IMR-90 (cell line): ENCODE measurements around the gene PF4V1. TPM values are rescaled to one million over a fixed set of nuclear protein-coding genes. Genes with fewer than 3 reads are reported as not detected.

Experiments used
- ATAC-seq: fragments of 200-7000 bp; cut with Tn5 transposase; 2 replicates; pipeline ENCODE4 v1.9.1; 2020; ENCODE audit warnings: low read depth, mild to moderate bottlenecking, moderate library complexity
- BruUV-seq: library from RNA; stranded (reverse); fragments of 400-500 nt; replicated peaks from 2 replicates; lab custom pipeline; 2021; lab: Mats Ljungman, UMichigan
- CTCF ChIA-PET: fragments of 300-600 bp; formaldehyde crosslinking; extraction: SDS; loops from one replicate; lab custom pipeline; 2021; ENCODE audit warnings: antibody characterized with exemption; lab: Yijun Ruan, JAX
- POLR2A ChIA-PET: fragments of 300-600 bp; sonication (Branson Sonifier 250); formaldehyde crosslinking; loops from one replicate; lab custom pipeline; 2022; ENCODE audit warnings: antibody characterized with exemption; ENCODE audit not compliant: unreplicated experiment; lab: Charles Lee
- DNase-seq: peaks from one replicate; pipeline ENCODE4 v3.0.0; 2013
- H2AFZ ChIP-seq: replicated peaks from 2 replicates; pipeline ENCODE3; 2013; ENCODE audit warnings: low read length, mild to moderate bottlenecking; ENCODE audit not compliant: poor library complexity
- H2AK5ac ChIP-seq: 2 replicates; pipeline ENCODE4 v1.6.1; 2013; ENCODE audit warnings: low read depth, low read length, inconsistent platforms
- H2AK9ac ChIP-seq: replicated peaks from 2 replicates; pipeline ENCODE3; 2013; ENCODE audit warnings: mild to moderate bottlenecking, low read depth, low read length, moderate library complexity; ENCODE audit not compliant: poor library complexity
- H2BK120ac ChIP-seq: 2 replicates; pipeline ENCODE4 v1.6.1; 2013; ENCODE audit warnings: low read depth, low read length, inconsistent platforms
- H2BK15ac ChIP-seq: 3 replicates; pipeline ENCODE4 v1.6.1; 2013; ENCODE audit warnings: low read depth, low read length, inconsistent platforms
- H2BK20ac ChIP-seq: 2 replicates; pipeline ENCODE4 v1.6.1; 2013; ENCODE audit warnings: low read depth, mild to moderate bottlenecking, inconsistent platforms, low read length, moderate library complexity
- H2BK5ac ChIP-seq: 2 replicates; pipeline ENCODE4 v1.6.1; 2013; ENCODE audit warnings: mild to moderate bottlenecking, low read depth, low read length, inconsistent platforms; ENCODE audit not compliant: poor library complexity, severe bottlenecking
- H3K14ac ChIP-seq: replicated peaks from 2 replicates; pipeline ENCODE4 v1.6.1; 2013; ENCODE audit warnings: low read depth, low read length, inconsistent platforms
- H3K18ac ChIP-seq: 2 replicates; pipeline ENCODE4 v1.6.1; 2013; ENCODE audit warnings: low read depth, low read length, control low read depth
- H3K23ac ChIP-seq: 2 replicates; pipeline ENCODE4 v1.6.1; 2013; ENCODE audit warnings: low read depth, low read length, inconsistent platforms
- H3K27ac ChIP-seq: 2 replicates; pipeline ENCODE4 v1.5.1; 2013; ENCODE audit warnings: mild to moderate bottlenecking, control low read depth, low read length; ENCODE audit not compliant: insufficient read depth
- H3K27me3 ChIP-seq: 2 replicates; pipeline ENCODE4 v1.6.1; 2013; ENCODE audit warnings: low read length; ENCODE audit not compliant: control insufficient read depth, insufficient read depth
- H3K36me3 ChIP-seq: 2 replicates; pipeline ENCODE4 v1.6.1; 2013; ENCODE audit warnings: low read length, mixed read lengths; ENCODE audit not compliant: control insufficient read depth, insufficient read depth
- H3K4ac ChIP-seq: 2 replicates; pipeline ENCODE4 v1.6.1; 2013; ENCODE audit warnings: low read depth, low read length, inconsistent platforms
- H3K4me1 ChIP-seq: 2 replicates; pipeline ENCODE4 v1.6.1; 2013; ENCODE audit warnings: low read length, mixed read lengths; ENCODE audit not compliant: control insufficient read depth, insufficient read depth
- H3K4me2 ChIP-seq: 2 replicates; pipeline ENCODE4 v1.6.1; 2013; ENCODE audit warnings: low read depth, mild to moderate bottlenecking, control low read depth, low read length, moderate library complexity
- H3K4me3 ChIP-seq: 2 replicates; pipeline ENCODE4 v1.5.1; 2013; ENCODE audit warnings: low read depth, mild to moderate bottlenecking, control low read depth, low read length, moderate library complexity; ENCODE audit not compliant: insufficient read depth
- H3K56ac ChIP-seq: 2 replicates; pipeline ENCODE4 v1.6.1; 2013; ENCODE audit warnings: low read length, inconsistent platforms; ENCODE audit not compliant: insufficient read depth; ENCODE audit errors: extremely low read depth
- H3K79me1 ChIP-seq, 2 experiments: 2 replicates each; pipeline ENCODE4 v1.6.1; 2013; ENCODE audit warnings: low read length in 2 of 2, inconsistent platforms in 1 of 2, low read depth in 1 of 2
- H3K9ac ChIP-seq: 2 replicates; pipeline ENCODE4 v1.6.1; 2013; ENCODE audit warnings: low read depth, low read length, control low read depth
- H3K9me1 ChIP-seq: 2 replicates; pipeline ENCODE4 v1.6.1; 2013; ENCODE audit warnings: low read length, inconsistent platforms; ENCODE audit not compliant: insufficient read depth
- H3K9me3 ChIP-seq: 2 replicates; pipeline ENCODE4 v1.6.1; 2013; ENCODE audit warnings: low read length; ENCODE audit not compliant: control insufficient read depth, insufficient read depth
- H4K20me1 ChIP-seq: 2 replicates; pipeline ENCODE4 v1.6.1; 2013; ENCODE audit warnings: low read length, inconsistent platforms; ENCODE audit not compliant: insufficient read depth
- H4K5ac ChIP-seq: 2 replicates; pipeline ENCODE4 v1.6.1; 2013; ENCODE audit warnings: mild to moderate bottlenecking, low read depth, low read length, control low read depth
- H4K8ac ChIP-seq, 2 experiments: 2 replicates each; pipeline ENCODE4 v1.6.1; 2013; ENCODE audit warnings: low read depth in 2 of 2, low read length in 2 of 2, control low read depth in 1 of 2, inconsistent platforms in 1 of 2
- H4K91ac ChIP-seq: 2 replicates; pipeline ENCODE4 v1.6.1; 2013; ENCODE audit warnings: low read depth, low read length, inconsistent platforms; ENCODE audit not compliant: insufficient read depth
- BHLHE40 ChIP-seq: fragments of 150-350 bp; IDR thresholded peaks from 2 replicates; pipeline ENCODE4 v1.6.1; 2016; ENCODE audit warnings: mild to moderate bottlenecking, low read depth, low read length
- CEBPB ChIP-seq: IDR thresholded peaks from 2 replicates; pipeline ENCODE4 v1.6.1; 2012; ENCODE audit warnings: low read depth, low read length, improper control_type of control experiment
- CHD1 ChIP-seq: IDR thresholded peaks from 2 replicates; pipeline ENCODE4 v1.6.1; 2012; ENCODE audit warnings: low read depth, low read length, improper control_type of control experiment
- CTCF ChIP-seq: conservative IDR thresholded peaks from 2 replicates; pipeline ENCODE4 v1.5.1; 2012; ENCODE audit warnings: mild to moderate bottlenecking, low read depth, low read length, improper control_type of control experiment
- FOS ChIP-seq: fragments of 150-350 bp; IDR thresholded peaks from 2 replicates; pipeline ENCODE4 v1.6.1; 2016; ENCODE audit warnings: low read depth, low read length
- MAFK ChIP-seq: IDR thresholded peaks from 2 replicates; pipeline ENCODE4 v1.6.1; 2012; ENCODE audit warnings: low read depth, low read length, improper control_type of control experiment
- MAZ ChIP-seq: IDR thresholded peaks from 2 replicates; pipeline ENCODE4 v1.6.1; 2012; ENCODE audit warnings: low read depth, mild to moderate bottlenecking, low read length, improper control_type of control experiment, moderate library complexity, borderline replicate concordance
- MXI1 ChIP-seq: IDR thresholded peaks from 2 replicates; pipeline ENCODE4 v1.6.1; 2012; ENCODE audit warnings: low read depth, mild to moderate bottlenecking, low read length, moderate library complexity, borderline replicate concordance
- NFE2L2 ChIP-seq: fragments of 150-350 bp; IDR thresholded peaks from 2 replicates; pipeline ENCODE4 v1.6.1; 2016; ENCODE audit warnings: low read depth, mild to moderate bottlenecking, low read length
- POLR2A ChIP-seq: IDR thresholded peaks from 2 replicates; pipeline ENCODE4 v1.6.1; 2012; ENCODE audit warnings: mild to moderate bottlenecking, low read depth, low read length
- RAD21 ChIP-seq: IDR thresholded peaks from 2 replicates; pipeline ENCODE4 v1.6.1; 2012; ENCODE audit warnings: low read length, improper control_type of control experiment
- RCOR1 ChIP-seq: IDR thresholded peaks from 2 replicates; pipeline ENCODE4 v1.6.1; 2012; ENCODE audit warnings: mild to moderate bottlenecking, low read length, improper control_type of control experiment; ENCODE audit not compliant: insufficient replicate concordance
- RFX5 ChIP-seq: IDR thresholded peaks from 2 replicates; pipeline ENCODE4 v1.8.0; 2012; ENCODE audit warnings: low read depth, mild to moderate bottlenecking, low read length, moderate library complexity
- SMC3 ChIP-seq: fragments of 150-350 bp; IDR thresholded peaks from 2 replicates; pipeline ENCODE4 v1.6.1; 2016; ENCODE audit warnings: low read depth, mild to moderate bottlenecking, antibody characterized with exemption, low read length, moderate library complexity
- WGBS, 2 experiments: methylation state at CpG; one replicate each; pipeline versions ENCODE4 v1.1.5 to v1.1.7; 2013; ENCODE audit warnings: missing lambda C conversion rate in 2 of 2; ENCODE audit not compliant: insufficient read length in 1 of 2; ENCODE audit errors: extremely low coverage in 2 of 2; 5-methylcytosine and 5-hydroxymethylcytosine counted together
- dilution Hi-C: fragments of 300-500 bp; cut with HindIII; formaldehyde crosslinking; loops from one replicate; pipeline ENCODE4 v1.14.3; 2018; ENCODE audit warnings: low sequenced_read_pairs; ENCODE audit not compliant: unreplicated experiment
- in situ Hi-C: fragments of 300-500 bp; cut with MboI; formaldehyde crosslinking; loops from 3 replicates; pipeline ENCODE4 v1.14.3; 2019; ENCODE audit warnings: low sequenced_read_pairs, inconsistent platforms, mixed read lengths
- intact Hi-C: fragments of 100-400 bp; cut with micrococcal nuclease; formaldehyde crosslinking; loops from 2 replicates; pipeline ENCODE4 v1.10.0; 2022
- polyA plus RNA-seq, 3 experiments: library from polyadenylated mRNA; depleted of rRNA; stranded (reverse); fragments of >200 nt; gene quantifications; 2 replicates each; pipeline ENCODE4 v1.2.3, GENCODE V29; 2012; ENCODE audit warnings: low replicate concordance in 1 of 3
- total RNA-seq: library from RNA; depleted of rRNA; stranded (reverse); fragments of >200 nt; gene quantifications from 2 replicates; pipeline ENCODE4 v1.2.3, GENCODE V29; 2012
- TF ChIP-seq, protein P1 (sequence below): fragments of 150-350 bp; IDR thresholded peaks from 2 replicates; pipeline ENCODE4 v1.6.1; 2016; ENCODE audit warnings: low read depth, mild to moderate bottlenecking, low read length, moderate library complexity, borderline replicate concordance
- TF ChIP-seq, protein P2 (sequence below): fragments of 150-350 bp; IDR thresholded peaks from 2 replicates; pipeline ENCODE4 v1.6.1; 2017; ENCODE audit warnings: mild to moderate bottlenecking, antibody characterized with exemption, low read length, low read depth

The PF4V1 gene
- total and polyA plus RNA-seq, 2 of the 4 experiments (the other 2 are of a cell fraction), result not detected

GRCh38 chr4:73871511-73872310 lies 18.6 kb downstream of the PF4V1 start:
- no peaks in the 10 kb centered on the region; the same call in 1 of the 2 replicates for H3K9me3 ChIP-seq

More at GRCh38 chr4:73871511-73872310, 18.6 kb downstream of the PF4V1 start:
- Histone ChIP-seq H3K27me3 (peaks cover 49% of the 10 kb centered on the region), H2AK9ac (no peak overlapping the region), H3K36me3 (no peaks in the 10 kb centered on the region), H2BK20ac (no peak overlapping the region), H3K14ac (no peak overlapping the region), H3K9ac (no peak overlapping the region), H2BK15ac (no peak overlapping the region), H3K4me3 (no peak overlapping the region), H4K8ac (no peak overlapping the region), H2BK5ac (no peak overlapping the region), H3K27ac (no peak overlapping the region), H4K20me1 (no peaks in the 10 kb centered on the region), H3K4me1 (peaks cover 3% of the 10 kb centered on the region; the same call in 1 of the 2 replicates), H3K4me2 (no peak overlapping the region), H3K4ac (no peak overlapping the region), H3K79me1 (no peaks in the 10 kb centered on the region), H2AK5ac (no peak overlapping the region), H3K18ac (no peak overlapping the region), H3K56ac (no peak overlapping the region), H3K9me1 (no peaks in the 10 kb centered on the region), H4K91ac (no peak overlapping the region), H2AFZ (no peak overlapping the region), H2BK120ac (no peak overlapping the region), H4K5ac (no peak overlapping the region), H3K23ac (no peak overlapping the region)
- ChIA-PET POLR2A (no interaction called here), CTCF (no interaction called here)
- BruUV-seq, result no TSS peak
- TF ChIP-seq MXI1 (no peak), MAFK (no peak), RFX5 (no peak), CHD1 (no peak), RAD21 (no peak), FOS (no peak), NFE2L2 (no peak), SMC3 (no peak), POLR2A (no peak), MAZ (no peak), BHLHE40 (no peak), CEBPB (no peak), CTCF (no peak), RCOR1 (no peak)
- TF ChIP-seq, protein P1, sequence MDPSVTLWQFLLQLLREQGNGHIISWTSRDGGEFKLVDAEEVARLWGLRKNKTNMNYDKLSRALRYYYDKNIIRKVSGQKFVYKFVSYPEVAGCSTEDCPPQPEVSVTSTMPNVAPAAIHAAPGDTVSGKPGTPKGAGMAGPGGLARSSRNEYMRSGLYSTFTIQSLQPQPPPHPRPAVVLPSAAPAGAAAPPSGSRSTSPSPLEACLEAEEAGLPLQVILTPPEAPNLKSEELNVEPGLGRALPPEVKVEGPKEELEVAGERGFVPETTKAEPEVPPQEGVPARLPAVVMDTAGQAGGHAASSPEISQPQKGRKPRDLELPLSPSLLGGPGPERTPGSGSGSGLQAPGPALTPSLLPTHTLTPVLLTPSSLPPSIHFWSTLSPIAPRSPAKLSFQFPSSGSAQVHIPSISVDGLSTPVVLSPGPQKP, result no peak
- TF ChIP-seq, protein P2, sequence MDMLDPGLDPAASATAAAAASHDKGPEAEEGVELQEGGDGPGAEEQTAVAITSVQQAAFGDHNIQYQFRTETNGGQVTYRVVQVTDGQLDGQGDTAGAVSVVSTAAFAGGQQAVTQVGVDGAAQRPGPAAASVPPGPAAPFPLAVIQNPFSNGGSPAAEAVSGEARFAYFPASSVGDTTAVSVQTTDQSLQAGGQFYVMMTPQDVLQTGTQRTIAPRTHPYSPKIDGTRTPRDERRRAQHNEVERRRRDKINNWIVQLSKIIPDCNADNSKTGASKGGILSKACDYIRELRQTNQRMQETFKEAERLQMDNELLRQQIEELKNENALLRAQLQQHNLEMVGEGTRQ, result no peak
- dilution Hi-C loops (no loop called here), intact Hi-C loops (no loop called here), in situ Hi-C loops (no loop called here)
- no CpG with 5 or more reads among the region's 6 CpGs for WGBS, 2 experiments
- DNase-seq, result no peak
- no peak for ATAC-seq
